Measurements from ENCODE around the gene MED15.
"Not testable (repeated sequence)": the region's sequence is repeated elsewhere in the genome, so short reads cannot be mapped to it uniquely, and the experiment has no call there.

MED15 gene

GRCh38 chr22:20607157-20607907, 99.9 kb downstream of the MED15 start:
- DNase-seq = no peak

- no peak for DNase-seq
Measured at GRCh38 chr22:20610243-20610686, 102.9 kb downstream of the MED15 start.

- no peak for DNase-seq
Measured at GRCh38 chr22:20610757-20611156, 103.3 kb downstream of the MED15 start.

DNA sequence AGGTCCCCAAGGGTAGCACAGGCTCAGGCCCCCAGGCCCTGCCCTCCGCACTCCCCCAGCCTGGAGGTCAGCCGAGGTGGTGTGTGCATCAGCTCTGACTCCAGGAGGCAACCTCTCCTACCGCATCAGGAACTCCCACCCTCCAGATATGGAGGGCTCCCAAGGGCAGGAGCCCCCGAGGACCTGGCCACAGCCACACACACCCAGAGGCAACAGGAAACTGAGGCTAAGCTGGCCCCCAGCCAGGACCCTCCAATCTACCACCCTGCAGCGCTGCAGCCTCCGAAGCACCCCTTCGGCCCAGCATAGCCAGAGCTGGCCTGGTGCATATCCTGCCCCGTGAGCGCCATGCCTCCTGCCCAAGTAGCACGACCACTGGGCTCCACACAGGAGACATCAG, 104.0 kb downstream of the MED15 start:
- DNase-seq = no peak

GRCh38 chr22:20613301-20613700, 105.9 kb downstream of the MED15 start:
- DNase-seq = no peak

- DNase-seq = no peak
Measured at GRCh38 chr22:20615021-20615420, 107.6 kb downstream of the MED15 start.

- DNase-seq = no peak
Measured at GRCh38 chr22:20615533-20616450, 108.4 kb downstream of the MED15 start.

DNA sequence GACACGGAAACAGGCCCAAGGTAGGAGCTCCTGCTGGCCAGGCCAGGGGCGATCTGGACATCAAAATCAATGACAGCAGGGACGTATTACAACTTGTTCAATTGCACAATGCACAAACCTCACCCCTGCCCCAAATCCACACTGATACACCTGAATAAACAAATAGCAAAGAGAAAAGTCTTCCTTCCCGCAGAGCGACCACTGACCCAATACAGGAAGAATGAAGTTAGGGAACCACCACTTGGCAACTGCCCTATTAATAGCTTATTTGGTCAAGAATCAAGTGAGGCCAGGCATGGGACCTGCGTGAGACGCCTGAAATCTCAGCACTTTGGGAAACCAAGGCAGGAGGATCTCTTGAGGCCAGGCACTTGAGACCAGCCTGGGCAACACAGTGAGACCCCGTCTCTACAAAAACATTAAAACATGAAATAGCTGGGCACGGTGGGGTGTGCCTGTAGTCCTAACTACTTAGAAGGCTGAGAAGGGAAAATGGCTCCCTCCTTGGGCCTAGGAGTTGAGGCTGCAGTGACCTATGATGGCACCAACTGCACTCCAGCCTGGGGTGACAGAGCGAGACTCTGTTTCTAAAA, 109.1 kb downstream of the MED15 start:
- DNase-seq = no peak

DNA sequence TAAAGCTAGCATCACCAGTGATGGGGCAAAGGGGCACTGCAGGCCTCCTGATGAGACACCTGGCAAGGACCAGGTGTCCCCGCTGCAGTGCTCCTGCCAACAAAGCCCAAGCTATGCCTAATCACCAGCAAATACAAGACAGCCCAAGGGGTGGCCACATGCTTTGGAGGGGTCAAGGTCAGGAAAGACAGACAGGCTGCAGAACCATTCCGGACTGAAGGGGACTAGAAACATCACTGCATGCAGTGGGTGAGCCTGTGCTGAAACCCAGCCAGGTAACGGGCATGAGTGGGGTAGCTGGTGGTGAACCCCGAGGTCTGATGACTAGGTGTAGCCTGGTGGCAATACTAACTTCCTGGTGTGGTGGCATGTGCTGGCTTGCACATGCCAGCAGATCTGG, 111.1 kb downstream of the MED15 start:
- DNase-seq = no peak

DNA sequence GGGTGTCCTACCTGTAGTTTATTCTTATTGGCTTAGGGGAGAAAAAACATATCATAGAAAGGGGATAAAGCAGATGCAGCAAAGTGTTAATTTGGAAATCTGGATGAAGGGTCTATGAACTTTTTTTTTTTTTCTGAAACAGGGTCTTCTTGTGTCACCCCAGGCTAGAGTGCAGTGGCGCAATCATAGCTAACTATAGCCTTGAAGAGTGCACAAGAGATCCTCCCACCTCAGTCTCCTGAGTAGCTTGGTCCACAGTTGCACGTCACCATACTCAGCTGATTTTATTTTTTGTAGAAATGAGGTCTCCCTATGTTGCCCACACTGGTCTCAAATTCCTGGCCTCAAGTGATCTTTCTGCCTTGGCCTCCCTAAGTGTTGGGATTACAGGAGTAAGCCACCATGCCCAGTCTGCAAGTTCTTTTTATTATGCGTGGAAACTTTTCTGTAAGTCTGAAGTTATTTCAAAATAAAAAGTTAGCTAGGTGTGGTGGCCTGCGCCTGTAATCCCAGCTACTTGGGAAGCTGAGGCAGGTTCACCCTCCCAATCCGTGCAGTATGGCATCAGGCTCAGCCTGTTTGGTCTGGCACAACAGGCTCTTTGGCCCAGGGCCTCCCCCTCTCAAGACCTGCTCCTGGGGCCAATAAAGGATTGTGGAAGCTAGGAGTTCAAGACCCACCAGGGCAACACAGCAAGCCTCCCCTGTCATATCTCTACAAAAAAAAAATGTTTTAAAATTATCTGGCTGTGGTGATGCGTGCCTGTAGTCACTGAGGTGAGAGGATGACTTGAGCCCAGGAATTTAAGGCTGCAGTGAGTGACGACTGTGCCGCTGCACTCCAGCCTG, 111.9 kb downstream of the MED15 start:
- DNase-seq = no peak

GRCh38 chr22:20619893-20620194, 112.4 kb downstream of the MED15 start:
- DNase-seq = not testable (repeated sequence)

- no peak for DNase-seq
Measured at GRCh38 chr22:20621162-20621561, 113.8 kb downstream of the MED15 start.

DNA sequence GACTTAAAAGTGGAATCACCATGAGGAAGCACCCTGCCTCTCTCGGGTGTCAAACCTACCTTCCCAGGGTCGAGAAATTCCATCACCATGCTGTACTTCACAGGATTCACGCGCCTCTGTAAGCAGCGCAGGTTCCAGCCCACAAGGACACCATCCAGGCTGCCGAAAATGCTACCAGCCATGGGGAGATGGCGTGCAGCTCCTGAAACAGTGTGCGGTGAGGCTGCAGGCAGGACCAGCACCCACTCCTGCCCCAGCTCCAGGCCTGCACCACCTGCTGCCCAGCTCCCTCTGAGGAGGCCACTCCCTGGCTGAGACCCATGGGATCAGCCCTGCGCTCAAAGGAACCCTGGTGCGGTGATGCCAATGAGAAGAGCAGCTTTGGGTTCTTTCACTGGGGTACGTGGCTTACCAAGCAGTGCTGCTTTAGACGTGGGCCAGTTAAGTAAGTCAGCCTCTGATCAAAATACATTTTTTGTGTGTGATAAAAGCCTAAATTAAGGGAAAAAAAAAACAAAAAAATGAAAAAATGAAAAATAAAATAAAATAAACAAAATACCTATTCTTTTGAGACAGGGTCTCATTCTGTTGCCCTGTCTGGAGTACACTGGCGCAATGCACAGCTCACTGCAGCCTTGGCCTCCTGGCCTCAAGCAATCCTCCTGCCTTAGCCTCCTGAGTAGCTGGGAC, 115.4 kb downstream of the MED15 start:
- no peak for DNase-seq

GRCh38 chr22:20624161-20624616, 116.8 kb downstream of the MED15 start:
- DNase-seq = no peak

DNA sequence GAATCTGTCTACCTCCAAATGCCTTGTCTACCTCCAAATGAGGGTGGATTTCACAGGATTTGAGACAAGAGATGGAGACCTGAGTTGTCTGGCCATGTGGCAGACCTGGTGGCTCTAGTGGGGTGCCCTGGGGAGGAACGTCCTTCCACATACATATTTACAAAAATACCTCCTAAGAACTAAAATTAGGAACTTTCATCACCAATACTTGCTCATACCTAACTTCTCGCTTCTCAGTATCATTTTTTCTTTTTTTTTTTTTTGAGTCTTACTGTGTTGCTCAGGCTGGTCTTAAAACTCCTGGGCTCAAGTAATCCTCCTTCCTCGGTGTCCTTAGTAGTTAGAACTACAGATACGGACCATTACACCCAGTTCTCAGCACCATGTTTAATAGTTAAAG, 117.9 kb downstream of the MED15 start:
- DNase-seq = no peak

GRCh38 chr22:20626811-20627210, 119.4 kb downstream of the MED15 start:
- no peak for DNase-seq

- no peak for DNase-seq
Measured at GRCh38 chr22:20627432-20627831, 120.0 kb downstream of the MED15 start.

GRCh38 chr22:20628081-20628939, 120.9 kb downstream of the MED15 start:
- DNase-seq = no peak

- no peak for DNase-seq
Measured at GRCh38 chr22:20629401-20629800, 122.0 kb downstream of the MED15 start.

DNA sequence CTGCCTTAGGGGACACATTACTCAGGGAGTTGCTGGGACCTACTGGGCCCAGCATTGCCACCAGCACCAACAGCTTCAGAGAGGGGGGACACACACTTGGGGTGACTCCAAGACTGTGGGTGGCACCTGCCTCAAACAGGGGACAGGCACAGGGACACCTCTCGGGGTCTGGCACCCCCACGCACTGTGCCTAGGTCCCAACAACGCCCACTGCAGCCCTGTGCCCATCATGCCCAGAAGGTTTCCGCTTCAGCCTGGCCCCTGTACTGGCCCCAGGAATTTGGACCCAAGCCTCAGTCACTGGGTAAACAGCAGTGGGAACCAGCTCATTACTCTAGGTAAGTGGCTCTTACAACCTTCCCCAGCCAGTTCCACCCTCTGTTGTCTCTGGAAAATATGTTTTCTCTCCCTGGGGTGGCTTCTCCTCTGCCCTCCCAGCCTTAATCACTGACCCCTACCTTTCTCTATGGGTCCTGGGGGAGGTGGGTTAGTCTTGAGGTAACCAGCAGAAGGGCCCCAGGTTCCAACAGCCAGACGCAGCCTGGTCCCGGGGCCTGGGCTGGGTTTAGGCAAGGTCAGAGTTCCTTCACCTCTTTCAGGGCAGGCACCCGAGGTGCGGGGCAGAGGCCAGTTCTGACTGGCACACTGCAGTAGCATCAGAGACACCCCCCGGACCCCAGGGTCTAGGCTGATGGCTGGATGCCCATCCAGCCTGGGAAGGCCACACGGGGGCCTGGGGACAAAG, 123.6 kb downstream of the MED15 start:
- DNase-seq = no peak
